ENCODE measurements around the gene MVB12B.

The MVB12B gene

DNA sequence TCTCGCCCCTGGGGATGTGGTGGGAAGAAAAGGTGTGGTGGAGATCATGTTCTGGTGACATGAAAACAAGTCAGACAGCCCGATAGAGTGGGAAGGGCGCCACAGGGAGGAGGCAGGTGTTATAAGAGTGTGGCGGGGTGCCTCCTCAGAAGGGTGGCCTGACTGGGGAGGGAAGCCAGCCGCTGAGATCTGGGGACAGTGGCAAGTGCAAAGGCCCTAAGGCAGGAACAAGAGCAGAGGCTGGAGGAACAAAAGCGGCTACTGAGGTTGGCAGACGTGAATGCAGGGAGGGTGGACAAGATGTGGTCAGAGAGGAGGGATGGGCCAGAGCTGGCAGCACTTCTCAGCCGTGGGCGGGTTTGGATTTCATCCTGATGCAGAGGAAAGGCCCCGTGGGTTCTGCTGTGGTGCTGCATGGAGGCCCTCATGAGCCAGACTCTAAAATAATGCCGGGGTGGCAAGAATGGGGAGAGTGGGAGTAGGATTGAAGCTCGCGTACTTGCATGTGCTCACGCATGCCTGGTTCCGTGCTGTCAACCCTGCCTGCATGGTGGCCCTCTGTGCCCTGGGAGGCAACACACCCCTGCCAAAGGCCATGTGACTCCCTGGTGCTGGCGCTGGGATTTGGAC lies 89.2 kb downstream of the MVB12B start:
- no peaks in the 10 kb centered on the region for H3K27me3 ChIP-seq (ENCODE audit: insufficient read depth, poor library complexity, severe bottlenecking)
- TF ChIP-seq SPI1 (IDR thresholded peaks at IDR 0.05; ENCODE audit: borderline replicate concordance, low read depth) (no peak), GABPA (IDR thresholded peaks at IDR 0.05; ENCODE audit: low read depth) (no peak), POLR2AphosphoS5 (IDR thresholded peaks at IDR 0.05; ENCODE audit: low read depth) (no peak), CTCF (IDR thresholded peaks at IDR 0.05; ENCODE audit: insufficient read depth, low read length) (no peak)
- TF ChIP-seq, protein P1, sequence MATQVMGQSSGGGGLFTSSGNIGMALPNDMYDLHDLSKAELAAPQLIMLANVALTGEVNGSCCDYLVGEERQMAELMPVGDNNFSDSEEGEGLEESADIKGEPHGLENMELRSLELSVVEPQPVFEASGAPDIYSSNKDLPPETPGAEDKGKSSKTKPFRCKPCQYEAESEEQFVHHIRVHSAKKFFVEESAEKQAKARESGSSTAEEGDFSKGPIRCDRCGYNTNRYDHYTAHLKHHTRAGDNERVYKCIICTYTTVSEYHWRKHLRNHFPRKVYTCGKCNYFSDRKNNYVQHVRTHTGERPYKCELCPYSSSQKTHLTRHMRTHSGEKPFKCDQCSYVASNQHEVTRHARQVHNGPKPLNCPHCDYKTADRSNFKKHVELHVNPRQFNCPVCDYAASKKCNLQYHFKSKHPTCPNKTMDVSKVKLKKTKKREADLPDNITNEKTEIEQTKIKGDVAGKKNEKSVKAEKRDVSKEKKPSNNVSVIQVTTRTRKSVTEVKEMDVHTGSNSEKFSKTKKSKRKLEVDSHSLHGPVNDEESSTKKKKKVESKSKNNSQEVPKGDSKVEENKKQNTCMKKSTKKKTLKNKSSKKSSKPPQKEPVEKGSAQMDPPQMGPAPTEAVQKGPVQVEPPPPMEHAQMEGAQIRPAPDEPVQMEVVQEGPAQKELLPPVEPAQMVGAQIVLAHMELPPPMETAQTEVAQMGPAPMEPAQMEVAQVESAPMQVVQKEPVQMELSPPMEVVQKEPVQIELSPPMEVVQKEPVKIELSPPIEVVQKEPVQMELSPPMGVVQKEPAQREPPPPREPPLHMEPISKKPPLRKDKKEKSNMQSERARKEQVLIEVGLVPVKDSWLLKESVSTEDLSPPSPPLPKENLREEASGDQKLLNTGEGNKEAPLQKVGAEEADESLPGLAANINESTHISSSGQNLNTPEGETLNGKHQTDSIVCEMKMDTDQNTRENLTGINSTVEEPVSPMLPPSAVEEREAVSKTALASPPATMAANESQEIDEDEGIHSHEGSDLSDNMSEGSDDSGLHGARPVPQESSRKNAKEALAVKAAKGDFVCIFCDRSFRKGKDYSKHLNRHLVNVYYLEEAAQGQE (IDR thresholded peaks at IDR 0.05; ENCODE audit: insufficient replicate concordance, low read depth) = no peak
- H3K27ac ChIP-seq (replicated peaks) = no peak overlapping the region
- H3K4me3 ChIP-seq (replicated peaks; ENCODE audit: insufficient read depth, low read length) = no peak overlapping the region
- no peak for DNase-seq (ENCODE audit: low read depth in 1 of 2, low spot score in 1 of 2)

DNA sequence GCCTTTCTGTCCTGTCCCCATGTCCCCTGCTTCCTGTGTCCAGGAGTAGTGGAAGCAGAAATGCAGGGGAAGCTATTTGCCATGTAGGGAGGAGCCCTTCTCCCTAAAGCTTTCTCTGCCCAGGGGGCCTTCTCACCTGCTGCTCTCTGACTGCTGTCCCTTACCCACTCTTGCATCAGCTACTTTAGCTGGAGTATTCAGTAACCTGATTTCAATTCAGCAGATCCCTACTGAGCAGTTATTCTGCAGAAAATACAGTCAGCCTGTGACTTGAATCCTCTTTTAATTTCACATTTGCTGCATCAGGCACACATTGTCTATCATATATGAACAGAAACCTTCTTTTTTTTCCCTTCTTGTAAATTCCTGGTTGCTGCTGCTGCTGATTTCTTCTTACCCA lies 90.4 kb downstream of the MVB12B start:
- no peak overlapping the region for H3K27ac ChIP-seq (replicated peaks)
- no peak for DNase-seq (ENCODE audit: low read depth in 1 of 2, low spot score in 1 of 2)

DNA sequence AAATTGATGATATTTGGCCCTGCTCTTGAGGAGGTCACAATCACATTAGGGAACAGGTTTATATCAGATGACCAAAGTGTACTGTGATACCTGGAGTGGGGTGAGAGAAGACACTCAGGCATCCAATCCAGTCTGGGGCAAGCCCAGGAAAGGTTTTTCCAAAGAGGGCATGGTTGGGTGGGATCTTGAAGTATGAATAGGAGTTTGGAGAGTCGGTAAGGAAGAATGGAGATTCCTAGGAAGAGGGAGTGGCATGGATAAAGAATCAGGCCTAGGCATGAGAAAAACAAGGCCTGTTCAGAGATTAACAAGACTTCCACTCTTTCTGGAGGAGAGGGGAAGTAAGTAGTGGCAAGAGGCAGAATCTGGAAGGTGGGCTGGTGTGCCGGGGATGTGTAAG lies 91.1 kb downstream of the MVB12B start:
- Histone ChIP-seq H3K27ac (replicated peaks) (no peak overlapping the region), H3K27me3 (ENCODE audit: insufficient read depth, poor library complexity, severe bottlenecking) (no peaks in the 10 kb centered on the region)
- no peak for DNase-seq (ENCODE audit: low read depth in 1 of 2, low spot score in 1 of 2)

More for the DNA sequence above, 90.4 kb downstream of the MVB12B start:
- no peak for TF ChIP-seq POLR2AphosphoS5 (IDR thresholded peaks at IDR 0.05; ENCODE audit: low read depth)
- TF ChIP-seq, protein P1 (IDR thresholded peaks at IDR 0.05; ENCODE audit: insufficient replicate concordance, low read depth) = no peak
- no peak for TF ChIP-seq GABPA (IDR thresholded peaks at IDR 0.05; ENCODE audit: low read depth)
- no peak for TF ChIP-seq CTCF (IDR thresholded peaks at IDR 0.05; ENCODE audit: insufficient read depth, low read length)
- H3K4me3 ChIP-seq (replicated peaks; ENCODE audit: insufficient read depth, low read length) = no peak overlapping the region
- H3K27me3 ChIP-seq (ENCODE audit: insufficient read depth, poor library complexity, severe bottlenecking) = no peaks in the 10 kb centered on the region

More for the DNA sequence above, 91.1 kb downstream of the MVB12B start:
- no peak overlapping the region for H3K4me3 ChIP-seq (replicated peaks; ENCODE audit: insufficient read depth, low read length)
- TF ChIP-seq, protein P1 (IDR thresholded peaks at IDR 0.05; ENCODE audit: insufficient replicate concordance, low read depth) = no peak
- TF ChIP-seq CTCF (IDR thresholded peaks at IDR 0.05; ENCODE audit: insufficient read depth, low read length) = no peak
- no peak for TF ChIP-seq GABPA (IDR thresholded peaks at IDR 0.05; ENCODE audit: low read depth)
